ENCODE results near the gene ALDH8A1. TPM values are rescaled to one million over a fixed set of nuclear protein-coding genes. Genes with fewer than 3 reads are reported as not detected.

The ALDH8A1 gene
- total RNA-seq, 2 experiments from 2014 or later, result not detected

DNA sequence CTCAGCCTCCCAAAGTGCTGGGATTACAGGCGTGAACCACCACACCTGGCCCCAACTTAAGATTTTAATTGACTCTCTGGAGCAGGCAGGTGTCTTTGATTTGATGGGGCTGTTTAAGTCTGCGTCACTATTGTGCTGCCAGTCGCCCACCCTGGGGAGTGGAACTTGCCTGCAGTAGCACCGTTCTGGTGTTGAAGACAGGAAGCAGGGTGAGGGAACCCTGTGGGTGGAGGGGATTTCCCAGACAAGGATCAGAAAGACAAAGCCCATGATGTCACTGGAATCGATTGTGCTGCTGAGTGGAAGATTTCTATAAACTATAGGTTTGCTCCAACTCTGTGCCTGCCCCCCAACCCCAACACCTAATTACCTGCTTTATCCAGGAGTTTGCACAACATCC, 11.0 kb downstream of the ALDH8A1 start:
- TF ChIP-seq, protein P1, sequence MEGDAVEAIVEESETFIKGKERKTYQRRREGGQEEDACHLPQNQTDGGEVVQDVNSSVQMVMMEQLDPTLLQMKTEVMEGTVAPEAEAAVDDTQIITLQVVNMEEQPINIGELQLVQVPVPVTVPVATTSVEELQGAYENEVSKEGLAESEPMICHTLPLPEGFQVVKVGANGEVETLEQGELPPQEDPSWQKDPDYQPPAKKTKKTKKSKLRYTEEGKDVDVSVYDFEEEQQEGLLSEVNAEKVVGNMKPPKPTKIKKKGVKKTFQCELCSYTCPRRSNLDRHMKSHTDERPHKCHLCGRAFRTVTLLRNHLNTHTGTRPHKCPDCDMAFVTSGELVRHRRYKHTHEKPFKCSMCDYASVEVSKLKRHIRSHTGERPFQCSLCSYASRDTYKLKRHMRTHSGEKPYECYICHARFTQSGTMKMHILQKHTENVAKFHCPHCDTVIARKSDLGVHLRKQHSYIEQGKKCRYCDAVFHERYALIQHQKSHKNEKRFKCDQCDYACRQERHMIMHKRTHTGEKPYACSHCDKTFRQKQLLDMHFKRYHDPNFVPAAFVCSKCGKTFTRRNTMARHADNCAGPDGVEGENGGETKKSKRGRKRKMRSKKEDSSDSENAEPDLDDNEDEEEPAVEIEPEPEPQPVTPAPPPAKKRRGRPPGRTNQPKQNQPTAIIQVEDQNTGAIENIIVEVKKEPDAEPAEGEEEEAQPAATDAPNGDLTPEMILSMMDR (conservative IDR thresholded peaks at IDR 0.05; ENCODE audit: low read length), result no peak
- no peak for TF ChIP-seq EZH2phosphoT487 (IDR thresholded peaks at IDR 0.05; ENCODE audit: borderline replicate concordance, low read depth, low read length)
- Histone ChIP-seq H4K20me1 (ENCODE audit: insufficient read depth, low read length) (no peaks in the 10 kb centered on the region), H3K27ac (ENCODE audit: low read depth, low read length, poor library complexity, severe bottlenecking) (no peak overlapping the region), H3K9me2 (ENCODE audit: insufficient read depth, low read length) (no peaks in the 10 kb centered on the region), H2AFZ (ENCODE audit: low read length) (no peak overlapping the region), H3K9me3 (ENCODE audit: low read length) (no peaks in the 10 kb centered on the region), H3K4me2 (ENCODE audit: low read length) (no peak overlapping the region), H3K36me3 (ENCODE audit: insufficient read depth, low read length) (no peaks in the 10 kb centered on the region), H3K4me3 (ENCODE audit: low read depth, low read length, poor library complexity, severe bottlenecking) (no peak overlapping the region), H3K79me2 (ENCODE audit: insufficient read depth, low read depth, low read length) (no peaks in the 10 kb centered on the region), H3K4me1 (ENCODE audit: insufficient read depth, low read length, poor library complexity, severe bottlenecking) (no peaks in the 10 kb centered on the region)
- ChIA-PET POLR2A (interaction anchor here (0.6 to 1.4 kb wide), 6 partner anchors 10 to 539 kb away, joined by 3 to 4 read pairs (median 4); no protein-coding TSS in a partner anchor), CTCF (ENCODE audit: unreplicated experiment) (no interaction called here)
- intact Hi-C loops (cut with micrococcal nuclease; ENCODE audit: unreplicated experiment), result loop anchor here (5.0 kb wide), 1 partner anchor 297 kb away; no protein-coding TSS in a partner anchor
- BruUV-seq (replicated peaks), result no TSS peak
- peak; percentile 24 for DNase-seq (ENCODE audit: low spot score)

DNA sequence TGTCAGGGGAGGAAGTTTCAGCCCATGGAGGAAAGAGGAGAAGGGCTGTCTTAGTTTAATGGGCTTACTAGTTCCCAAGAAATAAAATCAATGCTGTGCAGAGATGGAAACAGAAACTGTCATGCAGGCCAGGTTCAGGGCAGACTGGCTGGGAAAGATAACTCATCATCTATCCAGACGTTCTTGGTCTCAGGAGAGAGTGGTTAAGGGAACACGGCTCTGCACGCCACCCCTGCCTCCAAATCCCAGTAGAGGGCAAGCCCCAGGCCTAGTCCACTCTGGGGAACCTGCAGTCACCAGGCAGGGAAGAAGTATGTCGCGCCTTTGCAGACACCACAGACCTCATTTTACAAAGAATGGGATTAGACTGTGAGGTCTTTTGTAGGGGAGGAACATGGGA, 12.5 kb downstream of the ALDH8A1 start:
- no peaks in the 10 kb centered on the region for H3K9me2 ChIP-seq (ENCODE audit: insufficient read depth, low read length)
- TF ChIP-seq, protein P1 (conservative IDR thresholded peaks at IDR 0.05; ENCODE audit: low read length), result no peak
- no peak for TF ChIP-seq EZH2phosphoT487 (IDR thresholded peaks at IDR 0.05; ENCODE audit: borderline replicate concordance, low read depth, low read length)
- H3K9me3 ChIP-seq (ENCODE audit: low read length), result no peaks in the 10 kb centered on the region
- no peak overlapping the region for H3K4me2 ChIP-seq (ENCODE audit: low read length)
- H3K27ac ChIP-seq (ENCODE audit: low read depth, low read length, poor library complexity, severe bottlenecking), result no peak overlapping the region
- no peaks in the 10 kb centered on the region for H4K20me1 ChIP-seq (ENCODE audit: insufficient read depth, low read length)
- no TSS peak for BruUV-seq (replicated peaks)
- H3K4me3 ChIP-seq (ENCODE audit: low read depth, low read length, poor library complexity, severe bottlenecking), result no peak overlapping the region
- no peak overlapping the region for H2AFZ ChIP-seq (ENCODE audit: low read length)
- DNase-seq (ENCODE audit: low spot score), result no peak
- intact Hi-C loops (cut with micrococcal nuclease; ENCODE audit: unreplicated experiment), result loop anchor here (5.0 kb wide), 1 partner anchor 295 kb away; no protein-coding TSS in a partner anchor
- ChIA-PET CTCF (ENCODE audit: unreplicated experiment) (interaction anchor here (0.6 kb wide), 1 partner anchor 613 kb away, joined by 3 read pairs; no protein-coding TSS in a partner anchor), POLR2A (no interaction called here)
- H3K4me1 ChIP-seq (ENCODE audit: insufficient read depth, low read length, poor library complexity, severe bottlenecking), result no peaks in the 10 kb centered on the region
- H3K36me3 ChIP-seq (ENCODE audit: insufficient read depth, low read length), result no peaks in the 10 kb centered on the region
- H3K79me2 ChIP-seq (ENCODE audit: insufficient read depth, low read depth, low read length), result no peaks in the 10 kb centered on the region

DNA sequence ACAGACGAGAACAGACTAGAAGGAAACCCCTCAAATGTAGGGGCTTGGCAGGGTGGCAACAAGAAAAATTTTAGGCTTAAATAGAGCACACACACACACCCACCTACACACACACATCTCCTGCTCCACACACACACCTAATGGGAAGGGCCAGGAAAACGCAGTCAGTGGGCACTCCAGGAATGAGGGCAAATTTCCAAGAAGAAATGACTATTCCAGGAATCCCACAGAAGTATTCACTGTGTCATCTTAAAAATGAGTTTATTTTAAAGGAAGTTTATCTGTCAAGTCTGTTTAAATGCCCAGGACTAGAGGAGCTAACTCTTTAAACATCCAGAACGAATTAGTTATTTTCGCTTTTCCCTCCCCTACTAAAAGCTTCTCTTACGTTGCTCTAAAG, 13.0 kb downstream of the ALDH8A1 start:
- no TSS peak for BruUV-seq (replicated peaks)

More for the DNA sequence above, 13.0 kb downstream of the ALDH8A1 start:
- no peaks in the 10 kb centered on the region for H3K36me3 ChIP-seq (ENCODE audit: insufficient read depth, low read length)
- no peak overlapping the region for H3K4me2 ChIP-seq (ENCODE audit: low read length)
- no peaks in the 10 kb centered on the region for H3K4me1 ChIP-seq (ENCODE audit: insufficient read depth, low read length, poor library complexity, severe bottlenecking)
- H4K20me1 ChIP-seq (ENCODE audit: insufficient read depth, low read length), result no peaks in the 10 kb centered on the region
- H3K9me2 ChIP-seq (ENCODE audit: insufficient read depth, low read length), result no peaks in the 10 kb centered on the region
- CTCF ChIA-PET (ENCODE audit: unreplicated experiment), result no interaction called here
- H3K9me3 ChIP-seq (ENCODE audit: low read length), result no peaks in the 10 kb centered on the region
- POLR2A ChIA-PET, result interaction anchor here (0.5 kb wide), 1 partner anchor 416 kb away, joined by 4 read pairs; no protein-coding TSS in a partner anchor
- intact Hi-C loops (cut with micrococcal nuclease; ENCODE audit: unreplicated experiment), result loop anchor here (5.0 kb wide), 1 partner anchor 295 kb away; no protein-coding TSS in a partner anchor
- no peak overlapping the region for H3K27ac ChIP-seq (ENCODE audit: low read depth, low read length, poor library complexity, severe bottlenecking)
- DNase-seq (ENCODE audit: low spot score), result no peak
- H2AFZ ChIP-seq (ENCODE audit: low read length), result no peak overlapping the region
- no peak overlapping the region for H3K4me3 ChIP-seq (ENCODE audit: low read depth, low read length, poor library complexity, severe bottlenecking)
- H3K79me2 ChIP-seq (ENCODE audit: insufficient read depth, low read depth, low read length), result no peaks in the 10 kb centered on the region
- TF ChIP-seq, protein P1 (conservative IDR thresholded peaks at IDR 0.05; ENCODE audit: low read length), result no peak
- TF ChIP-seq EZH2phosphoT487 (IDR thresholded peaks at IDR 0.05; ENCODE audit: borderline replicate concordance, low read depth, low read length), result no peak

All from OCI-LY7 (cell line).